Endothelial cell of umbilical vein (primary cell): ENCODE data around the gene DENND1A. TPM values are rescaled to one million over a fixed set of nuclear protein-coding genes. Genes with fewer than 3 reads are reported as not detected.

ENCODE experiments used
- BruUV-seq: library from RNA; stranded (reverse); fragments of 400-500 nt; replicated peaks from 2 replicates; lab custom pipeline; 2021; lab: Mats Ljungman, UMichigan
- CTCF ChIA-PET: fragments of 300-600, 350-600 bp; sonication (Branson Sonifier 250); formaldehyde crosslinking; loops from one replicate; lab custom pipeline; 2021; ENCODE audit warnings: antibody characterized with exemption, inconsistent platforms; lab: Charles Lee
- POLR2A ChIA-PET: fragments of 300-600, 350-600 bp; sonication (Branson Sonifier 250); formaldehyde crosslinking; loops from one replicate; lab custom pipeline; 2021; ENCODE audit warnings: antibody characterized with exemption, inconsistent platforms; lab: Charles Lee
- DNase-seq: peaks from one replicate; pipeline ENCODE4 v3.0.0-alpha.2; 2011; ENCODE audit warnings: low read depth, low spot score
- FAIRE-seq: peaks from 2 replicates; lab custom pipeline; 2011; peaks lifted over from hg19 to GRCh38; lab: Jason Lieb, UNC
- H2AFZ ChIP-seq: 2 replicates; pipeline ENCODE4 v1.6.0; 2012; ENCODE audit warnings: low read depth, low read length, control low read depth, inconsistent platforms
- H3K27ac ChIP-seq: 2 replicates; pipeline ENCODE4 v1.5.1; 2011; ENCODE audit warnings: low read depth, mild to moderate bottlenecking, control low read depth, low read length, moderate library complexity; ENCODE audit not compliant: insufficient read depth
- H3K27me3 ChIP-seq, 2 experiments: 2 replicates each; pipeline versions ENCODE4 v1.6.0 to v1.6.1; 2011; ENCODE audit warnings: low read length in 2 of 2, mixed read lengths in 1 of 2; ENCODE audit not compliant: control insufficient read depth in 2 of 2, insufficient read depth in 2 of 2
- H3K36me3 ChIP-seq, 2 experiments: 2 replicates in 1 of 2; 3 replicates in 1 of 2; pipeline ENCODE4 v1.5.1; 2011; ENCODE audit warnings: low read length in 2 of 2, mild to moderate bottlenecking in 1 of 2, moderate library complexity in 1 of 2; ENCODE audit not compliant: control insufficient read depth in 2 of 2, insufficient read depth in 2 of 2; ENCODE audit errors: extremely low read depth in 1 of 2
- H3K4me1 ChIP-seq: 3 replicates; pipeline ENCODE4 v1.5.1; 2011; ENCODE audit warnings: mild to moderate bottlenecking, low read length; ENCODE audit not compliant: control insufficient read depth, insufficient read depth; ENCODE audit errors: extremely low read depth
- H3K4me2 ChIP-seq: 2 replicates; pipeline ENCODE4 v1.6.1; 2011; ENCODE audit warnings: low read length, control low read depth, mixed read lengths; ENCODE audit not compliant: insufficient read depth
- H3K4me3 ChIP-seq, 3 experiments: fragments of 200-600 bp in 1 of 3; sonication (generic), shearing (Covaris generic) in 1 of 3; replicated peaks in 1 of 3; 2 replicates each; pipeline ENCODE4 v1.5.1; 2011 to 2016; ENCODE audit warnings: control low read depth in 3 of 3, low read length in 3 of 3, mild to moderate bottlenecking in 2 of 3, inconsistent platforms in 1 of 3, low read depth in 1 of 3, moderate library complexity in 1 of 3; ENCODE audit not compliant: insufficient read depth in 1 of 3
- H3K79me2 ChIP-seq: 2 replicates; pipeline ENCODE4 v1.6.0; 2012; ENCODE audit warnings: low read length, inconsistent platforms; ENCODE audit not compliant: control insufficient read depth, insufficient read depth
- H3K9ac ChIP-seq: replicated peaks from 2 replicates; pipeline ENCODE3; 2011; ENCODE audit warnings: low read length, control low read depth; ENCODE audit not compliant: insufficient read depth; ENCODE audit errors: extremely low read depth
- H3K9me1 ChIP-seq: replicated peaks from 3 replicates; pipeline ENCODE4 v1.6.0; 2011; ENCODE audit warnings: mild to moderate bottlenecking, low read length; ENCODE audit not compliant: control insufficient read depth, insufficient read depth; ENCODE audit errors: extremely low read depth
- H3K9me3 ChIP-seq: replicated peaks from 2 replicates; pipeline ENCODE4 v1.5.1; 2012; ENCODE audit warnings: low read length, inconsistent platforms; ENCODE audit not compliant: control insufficient read depth, insufficient read depth
- H4K20me1 ChIP-seq: replicated peaks from 2 replicates; pipeline ENCODE3; 2011; ENCODE audit warnings: mild to moderate bottlenecking, low read length; ENCODE audit not compliant: control insufficient read depth, insufficient read depth; ENCODE audit errors: extremely low read depth
- EZH2 ChIP-seq: IDR thresholded peaks from 2 replicates; pipeline ENCODE4 v1.6.1; 2012; ENCODE audit warnings: borderline replicate concordance, low read depth, mild to moderate bottlenecking, moderate library complexity, low read length, inconsistent platforms; ENCODE audit not compliant: severe bottlenecking
- FOS ChIP-seq: IDR thresholded peaks from 2 replicates; pipeline ENCODE4 v1.6.1; 2011; ENCODE audit warnings: mild to moderate bottlenecking, low read length, moderate library complexity, borderline replicate concordance; ENCODE audit not compliant: insufficient read depth
- GATA2 ChIP-seq: IDR thresholded peaks from 2 replicates; pipeline ENCODE4 v1.7.0; 2011; ENCODE audit warnings: low read depth, mild to moderate bottlenecking, moderate library complexity, mixed read lengths, low read length; ENCODE audit not compliant: insufficient read length, insufficient read depth
- JUN ChIP-seq: IDR thresholded peaks from 2 replicates; pipeline ENCODE4 v1.6.1; 2011; ENCODE audit warnings: borderline replicate concordance, low read depth; ENCODE audit not compliant: insufficient read length, insufficient read depth
- MYC ChIP-seq: IDR thresholded peaks from one replicate; pipeline ENCODE4 v1.6.1; 2011; ENCODE audit warnings: mild to moderate bottlenecking, low read depth, low read length
- POLR2A ChIP-seq: IDR thresholded peaks from 2 replicates; pipeline ENCODE4 v1.6.1; 2012; ENCODE audit warnings: low read depth, mild to moderate bottlenecking, control low read depth, low read length
- POLR2AphosphoS5 ChIP-seq: IDR thresholded peaks from 2 replicates; pipeline ENCODE4 v1.6.1; 2012; ENCODE audit warnings: low read depth, mild to moderate bottlenecking, control low read depth, low read length, moderate library complexity; ENCODE audit not compliant: insufficient read depth
- dilution Hi-C: fragments of 300-500 bp; cut with MboI; formaldehyde crosslinking; loops from one replicate; pipeline ENCODE4 v1.15.0; 2019; ENCODE audit warnings: low sequenced_read_pairs; ENCODE audit not compliant: extremely low pct_ligation_motif_present
- intact Hi-C: fragments of 100-400 bp; cut with micrococcal nuclease; formaldehyde crosslinking; loops from one replicate; pipeline ENCODE4 v1.10.0; 2022
- polyA plus RNA-seq, 4 experiments: library from polyadenylated mRNA; depleted of rRNA in 3 of 4; stranded (reverse) in 3 of 4; unstranded in 1 of 4; fragments of >200 nt; gene quantifications; 2 replicates each; pipeline versions ENCODE4 v1.2.1 to v1.2.3, GENCODE V29; 2011 to 2012; ENCODE audit warnings: missing spikeins in 1 of 4
- total RNA-seq: library from RNA; stranded (reverse); gene quantifications from 2 replicates; pipeline ENCODE4 v1.2.3, GENCODE V29; 2021
- TF ChIP-seq, protein P1 (sequence below), 2 donors: IDR thresholded peaks; 1 replicate in 1 of 2; 2 replicates in 1 of 2; pipeline ENCODE4 v1.5.1; 2011; ENCODE audit warnings: low read length in 2 of 2, mild to moderate bottlenecking in 2 of 2, moderate library complexity in 2 of 2, control low read depth in 1 of 2, inconsistent platforms in 1 of 2, low read depth in 1 of 2; ENCODE audit not compliant: insufficient read depth in 1 of 2; ENCODE audit errors: extremely low read depth in 1 of 2
- TF ChIP-seq, protein P2 (sequence below): IDR thresholded peaks from 2 replicates; pipeline ENCODE4 v1.6.1; 2011; ENCODE audit not compliant: insufficient read depth, insufficient read length

DENND1A gene
- total and polyA plus RNA-seq, 2 donors (not counting 3 experiments of a cell fraction or from before 2014, with no cell fraction given): 18.5 to 24.5 TPM

DNA sequence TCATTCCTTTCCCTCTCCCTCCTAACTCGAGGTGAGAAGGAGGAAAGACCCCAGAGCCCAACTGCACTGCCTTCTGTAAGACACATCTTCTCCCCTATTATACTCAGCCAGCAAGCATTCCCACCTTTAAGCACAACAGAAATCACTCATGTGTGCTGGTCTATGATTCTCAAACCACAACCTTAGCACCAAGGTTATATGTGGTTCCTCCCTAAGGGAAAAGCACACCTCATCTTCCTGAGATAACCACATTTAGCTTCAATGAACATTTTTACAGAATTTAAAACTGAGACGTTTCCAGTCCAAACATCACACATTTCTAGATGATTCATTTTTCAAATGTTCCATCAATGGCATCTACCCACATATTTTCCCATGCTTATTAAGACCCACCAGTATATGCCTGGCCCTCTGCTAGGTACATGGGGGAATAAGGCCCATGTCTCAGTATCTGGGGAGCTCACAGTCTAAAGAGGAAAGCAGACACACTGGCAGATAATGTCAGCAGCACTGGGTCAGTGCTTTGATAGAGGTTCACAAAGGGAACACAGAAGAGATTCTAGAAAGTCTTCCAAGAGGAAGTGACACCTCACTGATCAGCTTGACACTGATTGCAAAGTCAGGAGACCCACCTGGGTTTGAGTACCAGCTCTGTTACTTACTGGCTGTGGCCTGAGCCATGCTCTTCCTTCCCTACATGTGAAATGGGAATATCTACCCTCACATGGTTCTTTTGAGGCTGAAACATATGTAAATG, 245.4 kb downstream of the DENND1A start:
- no peak overlapping the region for H3K4me2 ChIP-seq
- no peaks in the 10 kb centered on the region for H3K36me3 ChIP-seq
- no peaks in the 10 kb centered on the region for H3K79me2 ChIP-seq
- H3K9me1 ChIP-seq: no peaks in the 10 kb centered on the region
- dilution Hi-C loops: no loop called here
- POLR2A ChIA-PET: no interaction called here
- H3K9me3 ChIP-seq: no peaks in the 10 kb centered on the region
- BruUV-seq: no TSS peak
- intact Hi-C loops: no loop called here
- no peaks in the 10 kb centered on the region for H4K20me1 ChIP-seq
- no peak overlapping the region for H2AFZ ChIP-seq
- TF ChIP-seq, protein P1, sequence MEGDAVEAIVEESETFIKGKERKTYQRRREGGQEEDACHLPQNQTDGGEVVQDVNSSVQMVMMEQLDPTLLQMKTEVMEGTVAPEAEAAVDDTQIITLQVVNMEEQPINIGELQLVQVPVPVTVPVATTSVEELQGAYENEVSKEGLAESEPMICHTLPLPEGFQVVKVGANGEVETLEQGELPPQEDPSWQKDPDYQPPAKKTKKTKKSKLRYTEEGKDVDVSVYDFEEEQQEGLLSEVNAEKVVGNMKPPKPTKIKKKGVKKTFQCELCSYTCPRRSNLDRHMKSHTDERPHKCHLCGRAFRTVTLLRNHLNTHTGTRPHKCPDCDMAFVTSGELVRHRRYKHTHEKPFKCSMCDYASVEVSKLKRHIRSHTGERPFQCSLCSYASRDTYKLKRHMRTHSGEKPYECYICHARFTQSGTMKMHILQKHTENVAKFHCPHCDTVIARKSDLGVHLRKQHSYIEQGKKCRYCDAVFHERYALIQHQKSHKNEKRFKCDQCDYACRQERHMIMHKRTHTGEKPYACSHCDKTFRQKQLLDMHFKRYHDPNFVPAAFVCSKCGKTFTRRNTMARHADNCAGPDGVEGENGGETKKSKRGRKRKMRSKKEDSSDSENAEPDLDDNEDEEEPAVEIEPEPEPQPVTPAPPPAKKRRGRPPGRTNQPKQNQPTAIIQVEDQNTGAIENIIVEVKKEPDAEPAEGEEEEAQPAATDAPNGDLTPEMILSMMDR (IDR thresholded peaks at IDR 0.05; ENCODE audit: extremely low read depth in 1 of 2, insufficient read depth in 1 of 2, low read depth in 1 of 2, low read length in 2 of 2): no peak
- no peak for DNase-seq
- no peaks in the 10 kb centered on the region for H3K4me1 ChIP-seq
- H3K4me3 ChIP-seq: no peak overlapping the region
- H3K27ac ChIP-seq: no peak overlapping the region
- H3K27me3 ChIP-seq: no peaks in the 10 kb centered on the region
- FAIRE-seq: no peak
- H3K9ac ChIP-seq: no peak overlapping the region
- CTCF ChIA-PET: no interaction called here

DNA sequence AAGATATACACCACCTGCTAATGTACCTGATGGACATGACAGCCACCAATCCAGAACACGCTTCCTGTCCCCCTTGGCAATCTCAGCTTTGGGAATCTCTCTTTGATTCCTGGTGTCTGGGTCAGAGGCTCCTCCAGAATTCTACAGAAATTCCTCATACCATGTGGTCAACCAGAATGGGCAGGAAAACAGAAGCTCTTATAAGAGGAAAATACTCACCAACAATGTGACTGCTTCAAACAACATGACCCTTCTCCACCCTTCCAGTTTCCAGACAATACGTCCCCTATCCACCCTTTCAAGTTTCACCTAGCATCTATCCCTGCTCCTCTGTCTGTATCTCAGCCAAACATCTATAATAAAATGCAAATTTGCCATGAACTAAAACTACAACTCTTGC, 247.2 kb downstream of the DENND1A start:
- POLR2A ChIA-PET: no interaction called here
- Histone ChIP-seq H2AFZ (no peak overlapping the region), H3K79me2 (no peaks in the 10 kb centered on the region), H3K4me2 (no peak overlapping the region), H3K4me1 (no peaks in the 10 kb centered on the region), H3K9ac (no peak overlapping the region), H3K27ac (no peak overlapping the region), H3K27me3 (no peaks in the 10 kb centered on the region), H3K36me3 (no peaks in the 10 kb centered on the region), H4K20me1 (no peaks in the 10 kb centered on the region), H3K9me1 (no peaks in the 10 kb centered on the region), H3K9me3 (no peaks in the 10 kb centered on the region), H3K4me3 (no peak overlapping the region)
- intact Hi-C loops: no loop called here
- CTCF ChIA-PET: no interaction called here
- FAIRE-seq: no peak
- dilution Hi-C loops: no loop called here
- no TSS peak for BruUV-seq
- DNase-seq: no peak
- no peak for TF ChIP-seq FOS
- TF ChIP-seq, protein P2, sequence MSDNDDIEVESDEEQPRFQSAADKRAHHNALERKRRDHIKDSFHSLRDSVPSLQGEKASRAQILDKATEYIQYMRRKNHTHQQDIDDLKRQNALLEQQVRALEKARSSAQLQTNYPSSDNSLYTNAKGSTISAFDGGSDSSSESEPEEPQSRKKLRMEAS: no peak
- TF ChIP-seq EZH2: no peak
- TF ChIP-seq, protein P1 (IDR thresholded peaks at IDR 0.05; ENCODE audit: extremely low read depth in 1 of 2, insufficient read depth in 1 of 2, low read depth in 1 of 2, low read length in 2 of 2): no peak
- no peak for TF ChIP-seq POLR2AphosphoS5
- TF ChIP-seq GATA2: no peak
- no peak for TF ChIP-seq POLR2A
- TF ChIP-seq JUN: no peak
- no peak for TF ChIP-seq MYC
